ENCODE results near the gene STIM2. TPM values are rescaled to one million over a fixed set of nuclear protein-coding genes. Genes with fewer than 3 reads are reported as not detected.
"Not testable (repeated sequence)": the region's sequence is repeated elsewhere in the genome, so short reads cannot be mapped to it uniquely, and the experiment has no call there.

Gene STIM2
- polyA plus RNA-seq, 3 donors = 35.4 to 40.9 (median 39.1) TPM

- DNase-seq = no peak
These were observed 164.2 kb downstream of the STIM2 start for GRCh38 chr4:27024805-27025204.

- DNase-seq = no peak
These were observed 166.8 kb downstream of the STIM2 start for GRCh38 chr4:27027428-27027827.

GRCh38 chr4:27035127-27035526, 174.5 kb downstream of the STIM2 start:
- not testable (repeated sequence) for DNase-seq

GRCh38 chr4:27040356-27040755, 179.7 kb downstream of the STIM2 start:
- no peak for DNase-seq

- DNase-seq = no peak
These were observed 181.8 kb downstream of the STIM2 start for GRCh38 chr4:27042411-27042810.

GRCh38 chr4:27043200-27043599, 182.6 kb downstream of the STIM2 start:
- no peak for DNase-seq

GRCh38 chr4:27046851-27047250, 186.2 kb downstream of the STIM2 start:
- DNase-seq = no peak

- no peak for DNase-seq
These were observed 188.0 kb downstream of the STIM2 start for GRCh38 chr4:27048429-27049238.

GRCh38 chr4:27049239-27049829, 188.7 kb downstream of the STIM2 start:
- DNase-seq = no peak

- DNase-seq = no peak
These were observed 190.1 kb downstream of the STIM2 start for GRCh38 chr4:27050731-27051130.

- DNase-seq = no peak
These were observed 194.7 kb downstream of the STIM2 start for GRCh38 chr4:27055221-27055760.

GRCh38 chr4:27056281-27056680, 195.6 kb downstream of the STIM2 start:
- DNase-seq = no peak

- DNase-seq = no peak
These were observed 196.4 kb downstream of the STIM2 start for GRCh38 chr4:27057053-27057452.

- DNase-seq = no peak
These were observed 197.0 kb downstream of the STIM2 start for GRCh38 chr4:27057662-27058061.

- DNase-seq = no peak
These were observed 198.3 kb downstream of the STIM2 start for GRCh38 chr4:27058819-27059406.

GRCh38 chr4:27059446-27059845, 198.8 kb downstream of the STIM2 start:
- DNase-seq = no peak

GRCh38 chr4:27062256-27062655, 201.6 kb downstream of the STIM2 start:
- DNase-seq = no peak

- no peak for DNase-seq
These were observed 205.9 kb downstream of the STIM2 start for GRCh38 chr4:27066591-27066990.

GRCh38 chr4:27068151-27068867, 207.7 kb downstream of the STIM2 start:
- no peak for DNase-seq

Measured in renal pelvis (tissue), 4 donors.